Measurements from ENCODE around the gene DGKB.

DGKB gene

GRCh38 chr7:14818871-14819270 lies 83.7 kb downstream of the DGKB start:
- H3K4me3 ChIP-seq (ENCODE audit: low read depth, low read length), result no peak overlapping the region
- DNase-seq (ENCODE audit: low read depth), result no peak
- TF ChIP-seq, protein P1, sequence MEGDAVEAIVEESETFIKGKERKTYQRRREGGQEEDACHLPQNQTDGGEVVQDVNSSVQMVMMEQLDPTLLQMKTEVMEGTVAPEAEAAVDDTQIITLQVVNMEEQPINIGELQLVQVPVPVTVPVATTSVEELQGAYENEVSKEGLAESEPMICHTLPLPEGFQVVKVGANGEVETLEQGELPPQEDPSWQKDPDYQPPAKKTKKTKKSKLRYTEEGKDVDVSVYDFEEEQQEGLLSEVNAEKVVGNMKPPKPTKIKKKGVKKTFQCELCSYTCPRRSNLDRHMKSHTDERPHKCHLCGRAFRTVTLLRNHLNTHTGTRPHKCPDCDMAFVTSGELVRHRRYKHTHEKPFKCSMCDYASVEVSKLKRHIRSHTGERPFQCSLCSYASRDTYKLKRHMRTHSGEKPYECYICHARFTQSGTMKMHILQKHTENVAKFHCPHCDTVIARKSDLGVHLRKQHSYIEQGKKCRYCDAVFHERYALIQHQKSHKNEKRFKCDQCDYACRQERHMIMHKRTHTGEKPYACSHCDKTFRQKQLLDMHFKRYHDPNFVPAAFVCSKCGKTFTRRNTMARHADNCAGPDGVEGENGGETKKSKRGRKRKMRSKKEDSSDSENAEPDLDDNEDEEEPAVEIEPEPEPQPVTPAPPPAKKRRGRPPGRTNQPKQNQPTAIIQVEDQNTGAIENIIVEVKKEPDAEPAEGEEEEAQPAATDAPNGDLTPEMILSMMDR (IDR thresholded peaks at IDR 0.05; ENCODE audit: insufficient read depth, low read depth, low read length, missing control alignments), result no peak

GRCh38 chr7:14817829-14818614 lies 84.5 kb downstream of the DGKB start:
- TF ChIP-seq, protein P1 (IDR thresholded peaks at IDR 0.05; ENCODE audit: insufficient read depth, low read depth, low read length, missing control alignments), result no peak
- no peak overlapping the region for H3K4me3 ChIP-seq (ENCODE audit: low read depth, low read length)
- no peak for DNase-seq (ENCODE audit: low read depth)

- DNase-seq (ENCODE audit: low read depth), result no peak
- H3K4me3 ChIP-seq (ENCODE audit: low read depth, low read length), result no peak overlapping the region
- TF ChIP-seq, protein P1 (IDR thresholded peaks at IDR 0.05; ENCODE audit: insufficient read depth, low read depth, low read length, missing control alignments), result no peak
These were observed 95.0 kb downstream of the DGKB start for GRCh38 chr7:14807507-14807906.

- H3K4me3 ChIP-seq (ENCODE audit: low read depth, low read length), result no peak overlapping the region
- TF ChIP-seq, protein P1 (IDR thresholded peaks at IDR 0.05; ENCODE audit: insufficient read depth, low read depth, low read length, missing control alignments), result no peak
- DNase-seq (ENCODE audit: low read depth), result no peak
These were observed 95.7 kb downstream of the DGKB start for GRCh38 chr7:14806891-14807290.

GRCh38 chr7:14805105-14805719 lies 97.3 kb downstream of the DGKB start:
- TF ChIP-seq, protein P1 (IDR thresholded peaks at IDR 0.05; ENCODE audit: insufficient read depth, low read depth, low read length, missing control alignments), result no peak
- DNase-seq (ENCODE audit: low read depth), result no peak
- no peak overlapping the region for H3K4me3 ChIP-seq (ENCODE audit: low read depth, low read length)

GRCh38 chr7:14800664-14801063 lies 101.9 kb downstream of the DGKB start:
- H3K4me3 ChIP-seq (ENCODE audit: low read depth, low read length), result no peak overlapping the region
- no peak for DNase-seq (ENCODE audit: low read depth)
- TF ChIP-seq, protein P1 (IDR thresholded peaks at IDR 0.05; ENCODE audit: insufficient read depth, low read depth, low read length, missing control alignments), result no peak
